ENCODE measurements around the gene IL5. TPM values are rescaled to one million over a fixed set of nuclear protein-coding genes. Genes with fewer than 3 reads are reported as not detected.
"Not testable (repeated sequence)": the region's sequence is repeated elsewhere in the genome, so short reads cannot be mapped to it uniquely, and the experiment has no call there.

The IL5 gene
- total RNA-seq, 1 donor from 2014 or later = not detected

DNA sequence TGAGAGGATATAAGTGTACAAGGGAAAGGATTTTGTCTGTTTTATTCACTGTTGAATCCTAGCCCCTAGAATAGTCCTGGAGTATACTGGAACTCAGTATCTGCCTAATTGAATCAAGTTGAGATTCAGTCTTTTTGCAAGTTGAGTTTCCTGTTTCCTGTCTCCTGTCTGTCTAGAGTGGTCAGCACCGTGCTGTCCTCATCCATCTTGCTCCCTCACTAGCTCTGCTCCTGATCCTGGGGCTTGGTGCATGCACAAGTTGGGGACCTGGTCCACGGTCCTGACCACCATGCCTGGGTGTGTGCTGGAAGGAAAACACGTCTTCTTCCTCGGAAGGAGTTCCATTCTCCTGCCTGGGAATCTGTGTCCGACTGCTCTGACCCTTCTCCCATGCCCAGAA is 3.2 kb downstream of the IL5 start:
- DNase-seq (ENCODE audit: low spot score) (no peak), ATAC-seq (no peak)
- intact Hi-C loops (cut with DNase I) = no loop called here

DNA sequence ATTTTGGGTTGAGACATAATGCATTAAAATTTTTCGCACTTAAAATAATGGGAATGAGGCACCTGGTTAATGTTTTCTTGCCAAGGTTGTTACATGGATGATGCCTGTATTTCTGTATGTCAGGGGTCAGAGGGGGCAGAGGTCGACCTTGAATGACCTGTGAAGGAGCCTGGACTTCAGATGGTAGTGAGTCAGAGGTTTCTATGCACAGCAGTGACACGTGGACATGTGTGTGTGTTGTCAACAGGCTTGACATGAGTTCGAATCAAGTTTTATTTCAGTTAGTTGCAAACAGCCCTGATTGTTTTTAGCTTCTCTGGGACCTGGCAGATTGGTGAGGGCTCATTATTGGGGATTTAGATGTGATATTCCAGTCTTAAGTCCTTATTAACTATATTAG is 3.6 kb downstream of the IL5 start:
- no peak for ATAC-seq
- intact Hi-C loops (cut with DNase I) = no loop called here
- no peak for DNase-seq (ENCODE audit: low spot score)

DNA sequence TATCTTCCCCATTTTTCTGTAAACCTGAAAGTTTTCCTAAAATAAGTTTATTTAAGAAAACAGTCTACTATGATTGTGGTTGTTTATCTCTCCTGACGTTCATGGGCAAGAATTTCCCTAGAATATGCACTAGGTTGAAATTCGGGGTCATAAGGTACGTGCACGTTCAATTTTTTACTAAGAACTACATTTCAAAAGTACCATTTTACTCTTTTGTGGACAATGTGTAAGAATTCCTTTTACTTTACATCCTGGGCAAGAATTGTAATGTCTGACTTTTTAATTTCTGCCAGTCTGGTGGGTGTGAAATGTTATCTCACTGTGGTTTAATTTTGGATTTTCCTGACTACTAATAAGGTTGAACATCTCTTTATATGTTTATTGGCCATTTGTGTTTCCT is 12.4 kb downstream of the IL5 start:
- intact Hi-C loops (cut with DNase I) = no loop called here
- ATAC-seq = no peak

DNA sequence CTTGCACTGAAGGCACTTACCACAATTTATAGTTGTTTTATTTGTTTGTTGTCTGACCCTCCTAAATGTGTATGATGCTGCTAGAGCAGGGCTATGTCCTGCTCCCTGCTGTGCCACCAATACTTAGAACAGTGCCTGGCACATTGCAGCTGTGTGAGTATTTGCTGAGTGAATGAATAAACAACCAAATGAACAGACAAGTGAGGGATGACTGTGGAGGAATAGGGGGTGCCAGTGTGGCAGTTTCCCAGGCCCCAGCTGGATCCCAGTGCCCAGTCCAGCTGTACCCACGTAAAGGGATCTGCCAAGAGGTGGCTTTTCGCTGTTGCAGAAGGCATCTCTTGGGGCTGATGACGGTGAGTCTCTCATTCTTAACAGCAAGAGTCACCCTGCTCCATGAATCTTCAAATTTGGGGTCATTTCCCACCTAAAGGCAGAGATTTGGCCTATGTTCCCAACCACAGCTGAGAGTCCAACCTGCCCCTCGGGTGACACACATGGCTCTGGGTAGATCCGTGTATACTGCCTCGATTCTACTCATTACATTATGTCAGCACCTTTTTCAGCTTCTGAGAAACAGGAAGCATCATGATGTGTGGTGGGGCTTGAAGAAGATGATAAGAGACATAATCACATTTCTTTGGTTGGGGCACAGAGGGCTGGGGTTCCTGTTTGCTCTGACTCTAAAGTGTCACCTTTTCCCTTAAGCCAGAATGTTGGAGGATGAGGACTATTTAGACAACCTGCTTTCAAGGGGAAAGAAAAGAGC is 14.3 kb downstream of the IL5 start:
- ATAC-seq = no peak
- no peak for DNase-seq (ENCODE audit: low spot score)
- intact Hi-C loops (cut with DNase I) = no loop called here

More for the DNA sequence above, 12.4 kb downstream of the IL5 start:
- DNase-seq (ENCODE audit: low spot score) = no peak

DNA sequence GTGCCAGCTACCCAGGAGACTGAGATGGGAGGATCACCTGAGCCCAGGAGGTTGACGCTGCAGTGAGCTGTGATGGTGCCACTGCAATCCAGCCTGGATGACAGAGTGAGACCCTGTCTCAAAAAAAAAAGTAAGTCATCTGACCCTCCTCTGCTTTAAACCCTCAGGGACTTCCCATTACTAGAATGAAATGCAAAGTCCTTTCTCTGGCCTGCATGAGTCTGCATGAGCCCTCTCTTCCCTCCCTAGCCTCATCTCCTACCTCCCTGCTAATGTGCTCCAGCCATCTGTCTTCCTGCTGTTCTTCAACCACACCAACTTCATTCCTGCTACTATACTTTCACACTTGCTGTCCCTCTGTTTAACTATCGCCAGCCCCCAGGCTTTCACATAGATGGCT is 15.3 kb downstream of the IL5 start:
- intact Hi-C loops (cut with DNase I) = no loop called here
- no peak for DNase-seq (ENCODE audit: low spot score)
- ATAC-seq = no peak

DNA sequence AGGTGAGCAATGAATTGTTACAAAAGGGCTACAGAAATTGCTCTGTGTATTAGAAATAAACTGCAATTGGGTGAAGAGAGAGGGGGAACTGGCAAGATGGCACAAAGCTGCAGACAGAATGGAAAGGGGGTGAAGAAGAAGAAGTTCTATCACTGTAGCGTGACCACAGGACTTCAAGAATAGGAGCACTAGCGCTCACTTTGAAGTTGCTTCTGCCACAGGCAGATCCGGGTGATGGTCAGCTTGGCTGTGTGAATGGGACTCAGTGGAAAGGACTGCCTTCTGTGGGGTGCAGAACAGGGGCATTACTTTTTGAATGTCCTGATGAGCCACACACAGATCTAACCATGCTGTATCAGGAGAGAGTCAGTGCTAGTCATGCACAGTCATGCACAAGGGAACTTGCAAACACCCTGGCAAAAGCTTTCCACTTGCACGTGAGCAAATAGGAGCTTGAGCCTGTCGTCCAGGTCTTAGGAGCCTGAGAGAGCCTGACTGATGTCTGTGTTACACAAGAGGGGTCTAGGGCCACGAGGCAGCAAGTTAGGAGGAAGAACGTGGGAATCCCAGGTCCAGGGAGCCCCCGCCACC is 16.3 kb downstream of the IL5 start:
- intact Hi-C loops (cut with DNase I) = no loop called here
- ATAC-seq = no peak
- DNase-seq (ENCODE audit: low spot score) = no peak

DNA sequence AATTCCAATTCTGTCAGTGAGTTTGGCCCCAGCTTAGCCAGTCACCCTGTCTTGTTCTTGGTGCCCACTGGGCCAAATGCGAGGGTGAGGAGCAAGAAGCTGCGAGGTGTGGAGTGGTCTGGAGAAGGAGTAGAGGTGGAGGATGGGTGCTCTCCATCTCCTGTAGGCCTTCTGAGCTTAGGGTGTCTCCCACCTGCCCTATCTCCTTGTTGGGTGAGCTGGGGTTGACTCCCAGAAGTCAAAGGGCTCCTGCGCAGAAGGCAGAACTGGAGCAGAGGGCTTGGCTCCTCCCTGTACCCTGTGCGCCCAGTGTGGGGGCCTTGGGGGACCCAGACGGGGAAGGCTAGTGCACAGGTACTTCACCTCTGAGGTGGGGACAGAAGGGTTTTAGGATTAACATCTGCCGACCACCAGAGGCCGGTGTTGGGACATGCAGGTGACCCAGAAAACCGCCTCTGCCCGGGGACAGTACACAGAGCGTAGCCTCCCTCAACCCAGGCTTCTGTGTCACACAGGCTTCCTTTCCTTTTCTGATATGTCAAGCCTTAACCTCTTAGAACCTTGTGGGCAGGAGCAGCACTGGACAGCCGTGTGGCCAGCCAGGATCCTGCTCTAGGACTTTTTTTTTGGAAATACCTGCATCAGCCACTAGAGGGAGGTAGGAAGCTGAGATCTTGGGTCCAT is 16.9 kb downstream of the IL5 start:
- DNase-seq (ENCODE audit: low spot score) (no peak), ATAC-seq (peak; percentile 79)
- intact Hi-C loops (cut with DNase I) = no loop called here

DNA sequence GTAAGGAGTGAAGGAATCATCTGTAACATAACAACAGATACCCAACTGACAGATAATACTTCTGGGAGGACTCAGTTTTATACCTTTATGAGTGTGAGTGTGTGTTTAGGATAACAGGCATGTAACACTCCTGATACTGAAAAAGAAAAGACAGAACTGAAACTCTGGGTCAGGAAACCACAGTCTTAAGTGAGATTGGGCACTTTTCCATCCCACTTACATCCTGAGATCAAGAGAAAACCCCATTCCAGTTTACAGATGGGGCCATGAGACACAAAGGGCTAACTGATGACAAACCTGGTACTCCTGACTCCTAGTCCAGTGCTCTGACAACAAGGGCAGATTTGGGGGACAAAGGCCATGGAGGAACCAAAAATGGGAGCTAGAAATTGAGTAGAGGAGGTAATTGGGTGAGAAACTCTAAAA is 18.0 kb downstream of the IL5 start:
- no peak for DNase-seq (ENCODE audit: low spot score)
- no peak for ATAC-seq
- intact Hi-C loops (cut with DNase I) = no loop called here

DNA sequence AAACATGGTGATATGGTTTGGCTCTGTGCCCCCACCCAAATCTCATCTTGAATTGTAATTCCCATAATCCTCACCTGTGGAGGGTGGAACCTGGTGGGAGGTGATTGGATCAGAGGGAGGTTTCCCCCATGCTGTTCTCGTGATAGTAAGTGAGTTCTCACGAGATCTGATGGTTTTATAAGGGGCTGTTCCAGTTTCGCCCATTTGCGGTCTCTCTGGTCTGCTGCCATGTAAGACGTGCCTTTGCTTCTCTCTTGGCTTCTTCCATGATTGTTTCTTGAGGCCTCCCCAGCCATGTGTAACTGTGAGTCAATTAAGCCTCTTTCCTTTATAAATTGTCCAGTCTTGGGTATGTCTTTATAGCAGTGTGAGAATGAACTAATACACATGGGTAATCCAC is 18.4 kb downstream of the IL5 start:
- DNase-seq (ENCODE audit: low spot score); ATAC-seq; intact Hi-C loops (cut with DNase I): not testable (repeated sequence)

DNA sequence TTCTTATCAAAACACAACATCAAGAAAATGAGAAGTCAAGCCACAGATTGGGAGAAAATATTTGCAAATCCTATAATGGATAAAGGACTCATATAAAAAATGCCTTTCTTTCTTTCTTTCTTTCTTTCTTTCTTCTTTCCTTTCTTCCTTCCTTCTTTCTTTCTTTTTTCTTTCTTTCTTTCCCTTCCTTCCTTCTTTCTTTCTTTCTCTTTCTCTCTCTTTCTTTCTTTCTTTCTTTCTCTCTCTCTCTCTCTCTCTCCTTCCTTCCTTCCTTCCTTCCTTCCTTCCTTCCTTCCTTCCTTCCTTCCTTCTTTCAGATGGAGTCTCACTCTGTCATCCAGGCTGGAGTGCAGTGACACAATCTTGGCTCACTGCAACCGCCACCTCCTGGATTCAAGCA is 21.3 kb downstream of the IL5 start:
- ATAC-seq; DNase-seq (ENCODE audit: low spot score); intact Hi-C loops (cut with DNase I): not testable (repeated sequence)

DNA sequence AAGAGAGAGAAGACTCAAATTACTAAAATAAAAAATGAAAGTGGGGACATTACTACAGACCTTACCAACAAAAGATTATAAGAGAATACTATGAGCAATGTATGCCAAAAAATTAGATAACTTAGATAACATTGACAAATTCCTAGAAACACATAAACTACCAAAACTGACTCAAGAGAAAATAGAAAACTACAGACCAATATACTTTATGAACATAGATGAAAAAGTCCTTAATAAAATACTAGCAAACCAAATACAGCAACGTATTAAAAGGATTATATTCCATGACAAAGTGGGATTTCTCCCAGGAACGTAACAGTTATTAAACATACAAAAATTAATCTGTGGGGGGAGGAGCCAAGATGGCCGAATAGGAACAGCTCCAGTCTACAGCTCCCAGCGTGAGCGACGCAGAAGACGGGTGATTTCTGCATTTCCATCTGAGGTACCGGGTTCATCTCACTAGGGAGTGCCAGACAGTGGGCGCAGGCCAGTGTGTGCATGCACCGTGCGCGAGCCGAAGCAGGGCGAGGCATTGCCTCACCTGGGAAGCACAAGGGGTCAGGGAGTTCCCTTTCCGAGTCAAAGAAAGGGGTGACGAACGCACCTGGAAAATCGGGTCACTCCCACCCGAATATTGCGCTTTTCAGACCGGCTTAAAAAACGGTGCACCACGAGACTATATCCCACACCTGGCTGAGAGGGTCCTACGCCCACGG is 29.5 kb downstream of the IL5 start:
- ATAC-seq; DNase-seq (ENCODE audit: low spot score); intact Hi-C loops (cut with DNase I): not testable (repeated sequence)

DNA sequence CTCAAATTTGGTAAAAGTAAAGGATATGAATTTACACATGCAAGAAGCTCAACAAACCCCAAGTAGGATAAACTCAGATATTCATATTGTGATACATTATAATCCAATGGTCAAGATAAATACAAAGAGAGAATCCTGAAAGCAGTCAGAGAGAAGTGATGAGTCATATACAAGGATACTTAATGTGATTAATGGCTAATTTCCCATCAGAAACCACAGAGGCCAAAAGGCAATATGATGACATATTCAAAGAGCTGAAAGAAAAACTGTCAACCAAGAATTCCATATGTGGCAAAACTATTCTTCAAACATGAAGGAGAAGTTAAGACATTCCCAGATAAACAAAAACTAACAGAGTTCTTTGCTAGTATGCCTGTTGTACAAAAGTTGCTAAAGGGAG is 33.2 kb downstream of the IL5 start:
- DNase-seq (ENCODE audit: low spot score) = no peak
- intact Hi-C loops (cut with DNase I) = no loop called here
- no peak for ATAC-seq

DNA sequence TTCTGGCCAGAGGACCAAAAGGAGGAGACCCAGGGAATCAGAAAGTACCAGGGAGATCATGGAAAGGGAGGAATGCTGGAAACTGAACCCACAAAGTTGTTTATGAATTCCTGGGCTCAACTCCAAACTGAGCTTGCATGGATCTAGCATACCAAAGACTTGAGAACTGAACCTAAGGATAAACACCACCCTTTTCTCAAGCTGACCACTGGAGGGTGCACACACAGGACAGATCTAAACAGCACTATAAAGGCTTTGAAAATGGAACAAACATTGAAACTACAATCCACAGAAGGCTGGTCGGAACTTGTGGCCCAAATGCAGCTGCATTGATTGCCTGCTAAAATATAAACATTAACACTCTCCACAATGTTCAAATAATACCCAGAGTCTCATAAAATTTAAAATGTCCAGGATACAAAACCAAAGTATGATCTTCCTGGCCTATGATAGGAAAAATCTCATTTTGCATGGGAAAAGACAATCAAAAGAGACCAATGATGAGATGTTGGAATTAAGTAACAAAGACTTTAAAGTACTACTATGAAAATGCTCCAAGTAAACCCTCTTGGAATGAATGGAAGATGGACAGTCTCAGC is 37.1 kb downstream of the IL5 start:
- ATAC-seq (peak; percentile 81), DNase-seq (ENCODE audit: low spot score) (no peak)
- intact Hi-C loops (cut with DNase I) = no loop called here

DNA sequence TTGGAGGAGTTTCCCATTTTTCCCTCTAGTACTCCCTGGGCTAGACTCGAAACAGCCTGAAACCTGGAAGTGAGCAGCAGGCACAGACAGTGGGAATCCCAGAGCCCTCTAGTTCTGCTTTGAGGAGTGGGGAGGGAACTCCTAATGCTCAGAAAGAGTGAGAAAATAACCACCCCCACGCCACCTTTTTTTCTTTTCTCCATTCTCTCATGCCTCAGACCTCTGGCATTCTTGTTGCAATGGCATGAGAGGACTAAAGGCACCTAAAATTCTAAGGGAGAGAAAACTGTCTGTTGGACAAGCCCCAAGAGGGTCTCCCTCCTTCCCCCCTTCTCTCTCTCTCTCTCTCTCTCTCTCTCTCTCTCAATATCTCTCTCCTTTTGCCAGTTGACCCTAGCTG is 37.7 kb downstream of the IL5 start:
- no peak for ATAC-seq
- intact Hi-C loops (cut with DNase I) = no loop called here
- no peak for DNase-seq (ENCODE audit: low spot score)

DNA sequence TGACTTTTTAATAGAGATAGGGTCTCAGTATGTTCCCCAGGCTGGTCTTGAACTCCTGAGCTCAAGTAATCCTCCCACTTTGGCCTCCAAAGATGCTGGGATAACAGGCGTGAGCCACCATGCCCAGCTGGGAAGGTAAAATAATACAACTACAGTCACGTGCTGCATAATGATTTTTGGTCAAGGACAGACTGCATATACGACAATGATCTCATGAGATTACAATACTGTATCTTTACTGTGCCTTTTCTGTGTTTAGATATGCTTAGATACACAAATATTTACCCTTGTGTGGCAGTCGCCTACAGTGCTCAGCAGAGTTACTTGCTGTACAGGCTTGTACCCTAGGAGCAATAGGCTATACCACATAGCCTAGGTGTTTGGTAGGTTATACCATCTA is 38.6 kb downstream of the IL5 start:
- no peak for ATAC-seq
- DNase-seq (ENCODE audit: low spot score) = no peak
- intact Hi-C loops (cut with DNase I) = no loop called here

DNA sequence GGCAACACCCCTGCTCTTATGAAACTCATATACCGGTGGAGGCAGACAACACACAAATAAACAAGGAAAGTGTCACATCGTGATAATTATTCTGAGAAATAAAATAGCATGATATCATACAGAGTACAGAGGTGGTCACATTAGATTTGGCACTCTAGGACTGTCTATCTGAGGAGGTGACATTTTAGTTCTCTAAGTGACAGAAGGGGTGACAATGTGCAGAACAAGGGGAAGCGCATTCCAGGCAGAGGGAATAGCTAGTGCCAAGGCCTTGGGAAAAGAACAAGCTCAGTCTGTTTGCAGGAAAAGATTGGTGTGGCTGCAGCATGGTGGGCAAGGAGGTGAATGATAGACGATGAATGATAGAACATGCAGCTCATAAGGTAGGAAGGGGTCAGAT is 40.1 kb downstream of the IL5 start:
- DNase-seq (ENCODE audit: low spot score) (no peak), ATAC-seq (no peak)
- intact Hi-C loops (cut with DNase I) = no loop called here

DNA sequence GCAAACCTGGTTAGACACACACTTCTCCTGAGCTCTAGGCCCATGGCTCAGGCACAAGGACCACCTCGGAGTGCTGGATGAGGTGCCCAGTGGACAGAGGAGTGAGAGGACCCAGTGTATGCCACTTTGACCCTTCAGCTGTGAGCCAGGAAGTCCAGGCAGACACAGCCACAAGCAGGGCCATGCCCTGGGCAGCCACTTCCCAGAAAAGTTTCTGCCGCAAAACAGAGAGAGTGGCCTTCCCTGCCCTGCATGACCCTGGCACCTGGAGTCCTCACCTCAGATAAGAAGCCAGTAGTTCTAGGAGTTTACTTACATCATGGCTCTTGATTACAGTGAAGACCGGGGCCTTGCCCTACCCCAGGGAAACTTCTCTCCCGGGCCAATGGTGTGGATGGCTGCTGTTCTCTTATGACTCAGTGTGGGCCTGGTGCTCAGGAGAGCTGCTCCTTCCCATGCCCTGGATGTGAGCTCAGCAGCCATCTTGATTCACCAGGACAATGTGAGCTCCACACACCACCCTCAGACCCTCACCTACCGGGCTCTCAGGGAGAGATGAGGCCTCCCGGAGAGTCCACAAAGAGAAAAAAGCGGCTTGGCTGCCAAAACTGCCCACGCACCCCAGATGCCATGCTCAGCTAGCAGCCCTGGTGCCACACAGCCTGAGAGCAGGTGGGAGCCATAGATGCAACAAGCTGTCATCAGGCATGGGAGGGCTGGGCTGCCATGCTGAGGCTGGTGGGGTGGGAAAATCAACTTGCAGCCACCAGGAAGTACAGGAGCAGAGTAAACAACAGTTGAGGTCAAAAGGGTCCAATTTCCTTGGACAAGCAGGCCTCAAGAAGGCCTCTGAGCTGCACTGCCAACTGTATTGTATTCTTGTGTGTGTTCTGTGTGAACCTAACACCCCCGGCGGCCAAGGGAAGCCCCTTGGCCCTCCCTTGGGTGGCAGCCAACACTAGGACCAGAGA is 41.1 kb downstream of the IL5 start:
- intact Hi-C loops (cut with DNase I) = loop anchor here (1.0 kb wide), 1 partner anchor 116 kb away; no protein-coding TSS in a partner anchor
- no peak for ATAC-seq

DNA sequence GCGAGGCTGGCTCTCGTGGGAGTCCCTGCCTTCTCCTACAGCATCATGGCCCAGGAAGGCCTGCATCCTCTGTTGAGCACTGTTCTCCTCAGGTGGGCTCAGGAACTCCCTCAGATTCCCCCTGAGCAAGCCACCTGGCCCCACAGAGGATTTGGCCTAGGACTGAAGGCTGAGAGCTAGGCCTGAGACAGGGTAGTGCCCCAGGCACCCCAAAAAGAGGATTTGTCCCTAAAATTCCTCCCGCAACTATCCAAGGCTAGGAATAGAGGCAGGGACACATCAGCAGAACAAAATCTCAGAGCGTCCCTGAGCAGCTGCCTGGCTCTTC is 41.7 kb downstream of the IL5 start:
- DNase-seq (ENCODE audit: low spot score) = no peak
- intact Hi-C loops (cut with DNase I) = loop anchor here (1.0 kb wide), 1 partner anchor 115 kb away; no protein-coding TSS in a partner anchor
- no peak for ATAC-seq

More for the DNA sequence above, 41.1 kb downstream of the IL5 start:
- no peak for DNase-seq (ENCODE audit: low spot score)

Data from sciatic nerve (tissue), 2 donors.